WTC11 (cell line): ENCODE data around the gene SBSN.

Source experiments
- ATF1 ChIP-seq: sonication (generic); formaldehyde crosslinking; IDR thresholded peaks from 2 replicates; pipeline ENCODE4 v1.8.1; 2023; ENCODE audit warnings: mild to moderate bottlenecking, moderate library complexity, missing genetic modification reagents
- ATF2 ChIP-seq: sonication (generic); formaldehyde crosslinking; IDR thresholded peaks from 2 replicates; pipeline ENCODE4 v1.8.1; 2022; ENCODE audit warnings: low read depth, missing genetic modification reagents, borderline replicate concordance
- ATF6 ChIP-seq: sonication (generic); formaldehyde crosslinking; IDR thresholded peaks from 2 replicates; pipeline ENCODE4 v1.8.1; 2023; ENCODE audit warnings: mild to moderate bottlenecking, missing genetic modification reagents
- CTCF ChIP-seq: fragments of 200-600 bp; IDR thresholded peaks from 2 replicates; pipeline ENCODE4 v1.8.0; 2022; ENCODE audit warnings: antibody characterized with exemption
- E2F5 ChIP-seq: sonication (generic); formaldehyde crosslinking; IDR thresholded peaks from 2 replicates; pipeline ENCODE4 v1.8.1; 2022; ENCODE audit warnings: mild to moderate bottlenecking, moderate library complexity, missing genetic modification reagents
- IRF2 ChIP-seq: sonication (generic); formaldehyde crosslinking; IDR thresholded peaks from 2 replicates; pipeline ENCODE4 v1.8.0; 2022; ENCODE audit warnings: low read depth, missing genetic modification reagents, borderline replicate concordance
- MAX ChIP-seq: sonication (generic); formaldehyde crosslinking; IDR thresholded peaks from 2 replicates; pipeline ENCODE4 v1.8.0; 2022; ENCODE audit warnings: mild to moderate bottlenecking, missing genetic modification reagents
- ZNF317 ChIP-seq: sonication (generic); formaldehyde crosslinking; IDR thresholded peaks from 2 replicates; pipeline ENCODE4 v1.8.1; 2023; ENCODE audit warnings: low read depth, mild to moderate bottlenecking, moderate library complexity, missing genetic modification reagents, borderline replicate concordance
- TF ChIP-seq, protein P1 (sequence below): sonication (generic); formaldehyde crosslinking; IDR thresholded peaks from 2 replicates; pipeline ENCODE4 v1.8.0; 2022; ENCODE audit warnings: mild to moderate bottlenecking, missing genetic modification reagents

GRCh38 chr19:35507561-35507960 lies 20.6 kb downstream of the SBSN start:
- TF ChIP-seq, protein P1, sequence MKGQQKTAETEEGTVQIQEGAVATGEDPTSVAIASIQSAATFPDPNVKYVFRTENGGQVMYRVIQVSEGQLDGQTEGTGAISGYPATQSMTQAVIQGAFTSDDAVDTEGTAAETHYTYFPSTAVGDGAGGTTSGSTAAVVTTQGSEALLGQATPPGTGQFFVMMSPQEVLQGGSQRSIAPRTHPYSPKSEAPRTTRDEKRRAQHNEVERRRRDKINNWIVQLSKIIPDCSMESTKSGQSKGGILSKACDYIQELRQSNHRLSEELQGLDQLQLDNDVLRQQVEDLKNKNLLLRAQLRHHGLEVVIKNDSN: no peak
- TF ChIP-seq CTCF (no peak), E2F5 (CRISPR knock-in tag) (no peak), ZNF317 (CRISPR knock-in tag) (no peak), ATF2 (CRISPR knock-in tag) (no peak), ATF1 (CRISPR knock-in tag) (no peak), MAX (no peak), ATF6 (CRISPR knock-in tag) (no peak), IRF2 (CRISPR knock-in tag) (no peak)
